GM12865 (cell line): ENCODE data around the gene LMTK3.

ENCODE experiments used
- DNase-seq: peaks from one replicate; pipeline ENCODE4 v3.0.0; 2010; ENCODE audit warnings: low read depth
- H3K4me3 ChIP-seq: 2 replicates; pipeline ENCODE4 v1.5.1; 2011; ENCODE audit warnings: mild to moderate bottlenecking, low read depth, low read length, control low read depth
- CTCF ChIP-seq: IDR thresholded peaks from 2 replicates; pipeline ENCODE4 v1.5.1; 2011; ENCODE audit warnings: low read length, control low read depth, low read depth, inconsistent platforms; ENCODE audit not compliant: insufficient read depth; ENCODE audit errors: missing control alignments

LMTK3 gene

GRCh38 chr19:48456864-48457263, 54.8 kb downstream of the LMTK3 start:
- no peak for DNase-seq
- no peak for TF ChIP-seq CTCF
- no peak overlapping the region for H3K4me3 ChIP-seq

DNA sequence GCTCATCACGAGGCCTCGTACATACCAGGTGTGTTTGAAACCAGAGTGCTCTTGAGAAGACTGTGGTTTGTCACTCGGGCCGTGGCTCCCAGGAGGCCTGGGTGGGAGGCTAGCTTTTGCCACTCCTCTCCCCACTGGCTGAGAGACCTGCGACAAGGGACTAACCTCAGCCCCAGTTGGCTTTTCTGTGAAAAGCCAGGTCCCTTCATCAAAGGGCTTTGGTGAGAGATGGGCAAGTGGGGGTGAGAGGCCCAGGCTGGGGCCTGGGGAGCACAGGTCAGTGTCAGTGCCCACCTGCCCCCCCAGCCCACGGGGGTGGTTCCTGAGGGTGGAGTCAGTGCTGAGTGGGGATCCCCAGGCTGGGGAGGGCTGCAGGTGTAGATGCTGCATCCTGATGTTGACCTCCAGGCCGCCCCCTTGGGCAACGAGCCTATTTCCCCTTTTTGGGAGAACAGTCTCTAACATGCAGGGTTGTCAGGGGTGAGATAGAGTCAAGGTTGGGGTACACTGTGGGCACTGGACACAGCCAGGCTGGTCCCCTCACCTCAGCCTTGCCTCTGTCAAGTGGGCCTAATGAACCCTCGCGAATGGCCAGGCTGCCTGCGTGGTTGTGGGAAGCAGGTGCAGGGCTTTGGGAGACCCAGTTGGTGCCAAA, 55.6 kb downstream of the LMTK3 start:
- no peak overlapping the region for H3K4me3 ChIP-seq
- no peak for DNase-seq
- TF ChIP-seq CTCF, result no peak

GRCh38 chr19:48455171-48455907, 56.3 kb downstream of the LMTK3 start, which contains the start of gene KCNJ14:
Gene KCNJ14 (plus strand): TSS chr19:48455574. CDS start chr19:48461725, 6,151 bp downstream.
- DNase-seq, result no peak
- no peak within 1 kb of the TSS for H3K4me3 ChIP-seq
- TF ChIP-seq CTCF, result no peak

GRCh38 chr19:48454150-48454730, 57.4 kb downstream of the LMTK3 start:
- no peak overlapping the region for H3K4me3 ChIP-seq
- no peak for DNase-seq
- no peak for TF ChIP-seq CTCF

DNA sequence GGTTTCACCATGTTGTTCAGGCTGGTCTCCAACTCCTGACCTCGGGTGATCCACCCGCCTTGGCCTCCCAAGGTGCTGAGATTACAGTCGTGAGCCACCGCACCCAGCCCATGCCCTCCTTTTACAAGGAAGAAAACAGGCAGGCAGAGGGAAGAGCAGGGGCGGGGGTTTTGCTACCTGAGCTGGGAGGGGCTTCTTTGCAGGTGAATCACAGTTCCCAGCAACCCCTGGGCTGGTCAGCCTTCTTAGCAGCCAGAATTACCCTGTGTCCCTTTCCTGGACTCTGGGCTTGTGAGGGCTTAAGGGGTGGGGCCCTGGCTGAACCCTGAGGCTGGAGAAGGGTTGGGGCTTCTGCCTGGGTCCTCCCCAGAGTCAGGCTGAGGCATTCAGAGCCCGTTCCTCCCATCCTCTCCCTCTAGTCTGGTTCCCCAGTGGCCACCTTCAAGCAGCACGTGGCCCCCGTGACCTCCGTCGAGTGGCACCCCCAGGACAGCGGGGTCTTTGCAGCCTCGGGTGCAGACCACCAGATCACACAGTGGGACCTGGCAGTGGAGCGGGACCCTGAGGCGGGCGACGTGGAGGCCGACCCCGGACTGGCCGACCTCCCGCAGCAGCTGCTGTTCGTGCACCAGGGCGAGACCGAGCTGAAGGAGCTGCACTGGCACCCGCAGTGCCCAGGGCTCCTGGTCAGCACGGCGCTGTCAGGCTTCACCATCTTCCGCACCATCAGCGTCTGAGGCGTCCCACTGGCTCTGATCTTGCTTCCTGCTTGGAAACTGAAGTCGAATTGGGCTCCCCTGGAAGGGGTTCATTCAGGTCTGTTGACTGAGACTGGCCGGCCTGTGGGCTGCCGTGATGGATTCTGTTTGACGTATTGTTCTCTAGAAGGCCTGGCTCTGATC, 59.1 kb downstream of the LMTK3 start:
- TF ChIP-seq CTCF, result no peak
- no peak for DNase-seq
- H3K4me3 ChIP-seq, result no peak overlapping the region

- H3K4me3 ChIP-seq, result no peak overlapping the region
- no peak for TF ChIP-seq CTCF
- DNase-seq, result no peak
These were observed 60.0 kb downstream of the LMTK3 start for GRCh38 chr19:48451624-48452023.
